ENCODE results near the gene HOXA11.

Gene HOXA11

DNA sequence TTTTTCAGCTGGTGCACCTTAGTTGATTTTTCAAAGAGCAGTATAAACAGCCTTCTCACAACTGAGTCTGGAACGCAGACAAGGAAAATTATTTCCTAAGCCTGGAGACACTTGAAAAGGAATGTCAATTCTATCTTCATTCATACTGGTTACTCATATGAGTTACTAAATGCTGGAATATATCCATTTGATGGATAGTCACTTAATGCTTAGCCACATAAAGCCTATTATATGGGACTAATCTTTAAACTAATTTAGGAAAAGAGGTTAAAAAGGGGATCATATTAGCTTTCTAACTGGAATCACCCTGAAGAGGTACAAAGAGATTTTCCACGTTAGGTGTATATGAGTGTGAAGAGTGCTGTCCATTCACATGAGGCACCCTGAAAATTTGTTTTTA lies 52.8 kb downstream of the HOXA11 start:
- no peak for DNase-seq (ENCODE audit: low read depth)

DNA sequence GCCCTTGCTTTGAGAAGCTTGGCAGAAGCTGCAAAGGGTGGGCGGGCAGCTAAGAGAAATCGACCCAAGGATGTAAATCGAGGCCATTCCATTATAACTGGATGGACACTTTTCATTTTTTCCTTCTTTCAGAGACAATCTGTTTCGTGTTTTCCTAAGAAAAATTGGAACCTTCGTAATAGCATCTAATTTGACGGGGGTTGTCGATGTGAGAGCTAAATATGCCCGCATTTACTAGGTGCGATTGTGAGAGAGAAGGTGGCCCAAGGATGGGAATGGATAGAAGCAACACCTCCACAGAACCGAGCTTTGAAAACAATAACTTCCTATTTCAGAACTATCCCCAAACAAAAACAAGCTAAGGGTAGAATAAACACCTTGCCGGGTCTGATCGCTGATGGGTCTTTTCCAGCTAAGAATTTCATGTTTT lies 53.6 kb downstream of the HOXA11 start:
- DNase-seq (ENCODE audit: low read depth): no peak
